ENCODE measurements around the gene PCDHB6. TPM values are rescaled to one million over a fixed set of nuclear protein-coding genes. Genes with fewer than 3 reads are reported as not detected.
"Not testable (repeated sequence)": the region's sequence is repeated elsewhere in the genome, so short reads cannot be mapped to it uniquely, and the experiment has no call there.

Gene PCDHB6
- total RNA-seq, 4 donors from 2014 or later, result 0.19 TPM; not detected in 3

DNA sequence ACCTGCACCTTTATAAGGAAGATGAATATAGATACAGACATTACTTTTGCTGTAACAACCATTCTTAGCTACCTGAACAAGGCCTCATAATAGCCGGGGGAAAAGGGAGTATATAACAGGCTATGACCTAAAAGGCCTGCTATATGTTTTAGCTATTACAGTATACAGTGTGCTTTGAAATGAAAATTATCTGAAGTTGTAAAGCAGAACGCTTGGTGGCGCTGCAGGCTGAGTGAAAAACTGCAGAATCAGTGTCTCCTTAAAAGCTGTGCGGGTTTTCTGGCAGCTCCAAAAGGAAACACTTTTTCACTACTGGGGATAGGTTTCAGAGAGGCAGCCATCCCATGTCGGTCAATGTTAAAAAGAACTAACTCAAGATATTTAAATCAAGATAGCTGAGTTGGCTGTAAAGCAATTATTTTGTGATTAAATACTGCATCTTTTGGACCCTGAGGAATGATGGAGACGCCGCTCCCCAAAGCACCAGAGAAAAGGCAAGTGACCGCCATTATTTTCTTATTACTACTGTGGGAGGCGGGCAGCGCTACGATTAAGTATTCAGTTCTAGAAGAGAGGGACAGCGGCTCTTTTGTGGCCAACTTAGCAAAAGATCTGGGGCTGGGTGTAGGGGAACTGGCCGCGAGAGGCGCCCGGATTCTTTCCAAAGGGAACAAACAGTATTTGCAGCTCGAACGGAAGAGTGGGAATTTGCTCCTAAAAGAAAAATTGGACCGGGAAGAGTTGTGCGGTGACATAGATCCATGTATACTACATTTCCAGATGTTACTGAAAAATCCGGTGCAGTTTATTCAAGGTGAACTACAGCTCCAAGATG is 5.9 kb downstream of the PCDHB6 start:
- no peaks in the 10 kb centered on the region for H3K36me3 ChIP-seq
- intact Hi-C loops (cut with DNase I), result no loop called here
- H3K9me3 ChIP-seq, result peaks cover 0 to 60% (median 42%) of the 10 kb centered on the region in 3 donors
- TF ChIP-seq POLR2A (IDR thresholded peaks at IDR 0.05) (no peak), CTCF (IDR thresholded peaks at IDR 0.05) (no peak)
- no peak overlapping the region for H3K27ac ChIP-seq
- no peaks in the 10 kb centered on the region for H3K4me1 ChIP-seq
- no peak for DNase-seq
- WGBS, 2 donors, result 42 to 47% methylated on average over 17 to 21 of the region's 21 CpGs
- peaks cover 0 to 19% (median 0%) of the 10 kb centered on the region in 4 donors for H3K27me3 ChIP-seq
- no peak overlapping the region for H3K4me3 ChIP-seq

DNA sequence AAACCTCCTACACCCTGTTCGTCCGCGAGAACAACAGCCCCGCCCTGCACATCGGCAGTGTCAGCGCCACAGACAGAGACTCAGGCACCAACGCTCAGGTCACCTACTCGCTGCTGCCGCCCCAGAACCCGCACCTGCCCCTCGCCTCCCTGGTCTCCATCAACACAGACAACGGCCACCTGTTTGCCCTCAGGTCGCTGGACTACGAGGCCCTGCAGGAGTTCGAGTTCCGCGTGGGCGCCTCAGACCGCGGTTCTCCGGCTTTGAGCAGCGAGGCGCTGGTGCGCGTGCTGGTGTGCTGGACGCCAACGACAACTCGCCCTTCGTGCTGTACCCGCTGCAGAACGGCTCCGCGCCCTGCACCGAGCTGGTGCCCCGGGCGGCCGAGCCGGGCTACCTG is 7.5 kb downstream of the PCDHB6 start:
- H3K4me3 ChIP-seq; H3K27me3 ChIP-seq; H3K27ac ChIP-seq; H3K4me1 ChIP-seq; H3K36me3 ChIP-seq; intact Hi-C loops (cut with DNase I); DNase-seq: not testable (repeated sequence)
- 40 to 43% methylated on average over 2 to 3 of the region's 38 CpGs for WGBS, 2 donors
- peaks cover 0 to 44% (median 28%) of the 10 kb centered on the region in 3 donors for H3K9me3 ChIP-seq

GRCh38 chr5:141157901-141158300 is 8.0 kb downstream of the PCDHB6 start:
- H3K9me3 ChIP-seq, result peaks cover 0 to 46% (median 26%) of the 10 kb centered on the region in 3 donors
- intact Hi-C loops (cut with DNase I); H3K36me3 ChIP-seq; H3K4me1 ChIP-seq; H3K27ac ChIP-seq; H3K4me3 ChIP-seq; DNase-seq; H3K27me3 ChIP-seq: not testable (repeated sequence)
- 35 to 52% methylated on average over 4 to 5 of the region's 28 CpGs for WGBS, 2 donors

DNA sequence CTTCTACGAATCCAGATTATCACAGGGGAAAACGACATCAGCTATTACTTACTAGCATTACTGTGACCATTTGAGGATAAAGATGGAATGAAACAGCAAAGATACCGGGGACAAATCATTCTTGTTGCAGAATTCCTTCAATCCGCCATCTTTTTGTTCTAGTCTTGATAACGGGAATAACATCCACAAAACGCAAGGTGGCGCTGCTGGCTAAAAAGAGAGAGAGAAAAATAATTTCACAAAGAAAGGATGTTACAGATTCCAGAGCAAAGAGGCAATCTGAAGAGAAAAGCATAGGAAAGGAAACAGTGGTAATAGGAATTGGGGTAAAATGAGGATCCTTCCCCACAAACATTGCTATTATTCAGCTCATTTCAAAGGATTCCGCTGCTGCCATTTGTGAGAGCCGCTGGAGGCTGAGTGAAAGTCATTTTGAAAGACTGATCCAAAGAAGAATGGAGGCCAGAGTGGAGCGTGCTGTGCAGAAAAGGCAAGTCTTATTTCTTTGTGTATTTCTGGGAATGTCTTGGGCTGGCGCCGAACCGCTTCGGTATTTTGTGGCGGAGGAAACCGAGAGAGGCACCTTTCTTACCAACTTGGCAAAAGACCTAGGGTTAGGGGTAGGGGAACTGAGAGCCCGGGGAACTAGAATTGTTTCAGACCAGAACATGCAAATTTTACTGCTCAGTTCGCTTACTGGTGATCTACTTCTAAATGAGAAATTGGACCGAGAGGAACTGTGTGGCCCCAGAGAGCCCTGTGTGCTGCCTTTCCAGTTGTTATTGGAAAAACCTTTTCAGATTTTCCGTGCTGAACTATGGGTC is 22.7 kb downstream of the PCDHB6 start, which contains the start of gene PCDHB7:
PCDHB7 (plus strand) TSS at position 264 of the 824 bp plus-strand sequence; CDS start at position 456, 192 bp downstream.
- Histone ChIP-seq H3K27me3 (peaks cover 0 to 33% (median 2%) of the 10 kb centered on the region in 4 donors), H3K4me1 (no peaks in the 10 kb centered on the region), H3K4me3 (peak within 1 kb of the TSS in 1 of 4 donors; percentile 24), H3K27ac (no peak within 1 kb of the TSS), H3K36me3 (no peaks in the 10 kb centered on the region), H3K9me3 (peaks cover 0 to 35% (median 23%) of the 10 kb centered on the region in 3 donors)
- 36 to 42% methylated on average over 20 of the region's 20 CpGs for WGBS, 2 donors
- TF ChIP-seq CTCF (IDR thresholded peaks at IDR 0.05), result peak in 3 of 6 experiments; percentile 11 to 30 (median 16)
- TF ChIP-seq POLR2A (IDR thresholded peaks at IDR 0.05), result no peak
- intact Hi-C loops (cut with DNase I), result no loop called here
- no peak for DNase-seq

DNA sequence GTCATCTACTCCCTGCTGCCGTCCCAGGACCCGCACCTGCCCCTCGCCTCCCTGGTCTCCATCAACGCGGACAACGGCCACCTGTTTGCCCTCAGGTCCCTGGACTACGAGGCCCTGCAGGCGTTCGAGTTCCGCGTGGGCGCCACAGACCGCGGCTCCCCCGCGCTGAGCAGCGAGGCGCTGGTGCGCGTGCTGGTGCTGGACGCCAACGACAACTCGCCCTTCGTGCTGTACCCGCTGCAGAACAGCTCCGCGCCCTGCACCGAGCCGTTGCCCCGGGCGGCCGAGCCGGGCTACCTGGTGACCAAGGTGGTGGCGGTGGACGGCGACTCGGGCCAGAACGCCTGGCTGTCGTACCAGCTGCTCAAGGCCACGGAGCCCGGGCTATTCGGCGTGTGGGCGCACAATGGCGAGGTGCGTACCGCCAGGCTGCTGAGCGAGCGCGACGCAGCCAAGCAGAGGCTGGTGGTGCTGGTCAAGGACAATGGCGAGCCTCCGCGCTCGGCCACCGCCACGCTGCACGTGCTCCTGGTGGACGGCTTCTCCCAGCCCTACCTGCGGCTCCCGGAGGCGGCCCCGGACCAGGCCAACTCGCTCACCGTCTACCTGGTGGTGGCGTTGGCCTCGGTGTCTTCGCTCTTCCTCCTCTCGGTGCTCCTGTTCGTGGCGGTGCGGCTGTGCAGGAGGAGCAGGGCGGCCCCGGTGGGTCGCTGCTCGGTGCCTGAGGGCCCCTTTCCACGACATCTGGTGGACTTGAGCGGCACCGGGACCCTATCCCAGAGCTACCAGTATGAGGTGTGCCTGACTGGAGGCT is 24.6 kb downstream of the PCDHB6 start:
- WGBS, 2 donors, result 47 to 57% methylated on average over 35 to 41 of the region's 79 CpGs
- H3K4me3 ChIP-seq; intact Hi-C loops (cut with DNase I); H3K36me3 ChIP-seq; DNase-seq; H3K27ac ChIP-seq; H3K4me1 ChIP-seq: not testable (repeated sequence)
- H3K9me3 ChIP-seq, result peaks cover 0 to 50% (median 34%) of the 10 kb centered on the region in 3 donors
- peaks cover 0 to 49% (median 2%) of the 10 kb centered on the region in 4 donors for H3K27me3 ChIP-seq

DNA sequence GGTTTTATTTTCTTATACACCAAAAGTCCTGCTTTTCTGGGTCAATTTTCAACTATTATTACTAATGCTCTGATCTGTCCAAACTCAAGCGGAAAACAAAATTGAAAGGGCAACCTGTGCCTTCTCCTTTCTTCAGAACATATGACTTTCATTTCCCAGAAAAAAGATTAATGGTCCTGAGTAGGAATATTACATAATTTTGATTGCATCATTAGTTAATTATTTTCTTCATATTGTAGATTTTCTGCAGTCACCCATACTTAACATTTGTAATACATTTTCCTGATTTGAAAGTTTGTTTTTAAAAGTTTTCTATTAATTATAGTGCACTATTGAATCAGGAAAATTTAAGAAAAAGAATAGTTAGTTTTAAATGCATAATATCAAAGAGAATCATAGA is 26.1 kb downstream of the PCDHB6 start:
- Histone ChIP-seq H3K4me3 (no peak overlapping the region), H3K27ac (no peak overlapping the region), H3K36me3 (no peaks in the 10 kb centered on the region), H3K27me3 (peaks cover 0 to 57% (median 2%) of the 10 kb centered on the region in 4 donors), H3K9me3 (peaks cover 0 to 57% (median 34%) of the 10 kb centered on the region in 3 donors), H3K4me1 (no peaks in the 10 kb centered on the region)
- DNase-seq, result no peak
- intact Hi-C loops (cut with DNase I), result no loop called here
- TF ChIP-seq POLR2A (IDR thresholded peaks at IDR 0.05) (no peak), CTCF (IDR thresholded peaks at IDR 0.05) (no peak)
- 53 to 74% methylated on average over 1 of the region's 1 CpG for WGBS, 2 donors

DNA sequence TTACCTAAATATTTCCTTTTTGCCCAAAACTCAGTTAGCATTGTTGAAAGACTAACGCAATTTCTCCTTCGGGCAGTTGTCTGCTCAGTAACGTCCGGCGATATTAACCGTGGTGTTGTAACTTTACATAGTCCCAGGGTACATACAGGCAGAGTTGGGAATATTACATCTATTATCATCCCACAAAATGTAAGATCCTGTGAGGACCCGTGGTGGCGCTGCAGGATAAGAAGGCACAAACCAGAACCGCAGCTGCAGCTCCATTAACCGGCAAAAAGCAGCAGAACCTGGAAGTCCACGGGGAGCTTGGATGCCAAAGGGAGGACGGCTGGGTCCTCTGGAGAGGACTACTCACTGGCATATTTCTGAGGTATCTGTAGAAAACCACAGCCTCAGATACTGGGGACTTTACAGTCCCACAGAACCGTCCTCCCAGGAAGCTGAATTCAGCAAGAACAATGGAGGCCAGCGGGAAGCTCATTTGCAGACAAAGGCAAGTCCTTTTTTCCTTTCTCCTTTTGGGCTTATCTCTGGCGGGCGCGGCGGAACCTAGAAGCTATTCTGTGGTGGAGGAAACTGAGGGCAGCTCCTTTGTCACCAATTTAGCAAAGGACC is 27.8 kb downstream of the PCDHB6 start, which contains the start of gene PCDHB8:
PCDHB8 (plus strand) TSS at position 214 of the 615 bp plus-strand sequence; CDS start at position 459, 245 bp downstream.
- 36 to 44% methylated on average over 13 to 14 of the region's 18 CpGs for WGBS, 2 donors
- H3K9me3 ChIP-seq, result peaks cover 0 to 60% (median 34%) of the 10 kb centered on the region in 3 donors
- DNase-seq; H3K27ac ChIP-seq; intact Hi-C loops (cut with DNase I); H3K4me1 ChIP-seq; H3K36me3 ChIP-seq; H3K4me3 ChIP-seq: not testable (repeated sequence)
- H3K27me3 ChIP-seq, result peaks cover 0 to 65% (median 2%) of the 10 kb centered on the region in 4 donors

DNA sequence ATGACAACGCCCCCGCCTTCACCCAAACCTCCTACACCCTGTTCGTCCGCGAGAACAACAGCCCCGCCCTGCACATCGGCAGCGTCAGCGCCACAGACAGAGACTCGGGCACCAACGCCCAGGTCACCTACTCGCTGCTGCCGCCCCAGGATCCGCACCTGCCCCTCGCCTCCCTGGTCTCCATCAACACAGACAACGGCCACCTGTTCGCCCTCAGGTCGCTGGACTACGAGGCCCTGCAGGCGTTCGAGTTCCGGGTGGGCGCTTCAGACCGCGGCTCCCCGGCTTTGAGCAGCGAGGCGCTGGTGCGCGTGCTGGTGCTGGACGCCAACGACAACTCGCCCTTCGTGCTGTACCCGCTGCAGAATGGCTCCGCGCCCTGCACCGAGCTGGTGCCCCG is 29.5 kb downstream of the PCDHB6 start:
- WGBS, 2 donors, result 51 to 72% methylated on average over 13 to 18 of the region's 39 CpGs
- H3K4me1 ChIP-seq; H3K4me3 ChIP-seq; DNase-seq; H3K36me3 ChIP-seq; H3K27ac ChIP-seq; intact Hi-C loops (cut with DNase I): not testable (repeated sequence)
- Histone ChIP-seq H3K9me3 (peaks cover 0 to 59% (median 28%) of the 10 kb centered on the region in 3 donors), H3K27me3 (peaks cover 0 to 73% (median 2%) of the 10 kb centered on the region in 4 donors)

Measured in esophagus squamous epithelium (tissue), 5 donors.